ENCODE data around the gene HSCB. TPM values are rescaled to one million over a fixed set of nuclear protein-coding genes. Genes with fewer than 3 reads are reported as not detected.

The HSCB gene
- total RNA-seq, 2 experiments from 2014 or later = 12.7 to 13.3 TPM

DNA sequence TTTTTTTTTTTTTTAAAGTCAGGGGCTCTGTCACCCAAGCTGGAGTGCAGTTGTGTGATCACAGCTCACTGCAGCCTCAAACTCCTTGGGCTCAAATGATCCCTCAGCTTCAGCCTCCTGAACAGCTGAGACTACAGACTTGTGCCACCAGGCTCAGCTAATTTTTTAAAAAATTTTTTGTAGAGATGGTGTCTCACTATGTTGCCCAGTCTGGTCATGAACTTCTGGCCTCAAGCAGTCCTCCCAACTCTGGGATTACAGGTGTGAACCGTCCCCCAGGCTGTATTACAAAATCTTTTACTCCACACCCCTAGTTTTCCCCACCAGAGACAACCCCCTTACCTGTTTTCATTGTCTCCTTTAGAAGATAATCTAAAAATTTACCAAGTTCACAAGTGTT is 32.5 kb downstream of the HSCB start:
- H3K4me1 Mint-ChIP-seq (ENCODE audit: low read depth) = peaks cover 37% of the 10 kb centered on the region
- peak overlapping the region; percentile 9 for H3K27ac Mint-ChIP-seq
- intact Hi-C loops (cut with micrococcal nuclease) = loop anchor here (5.0 kb wide), 2 partner anchors 102 to 183 kb away; no protein-coding TSS in a partner anchor
- H3K9me3 Mint-ChIP-seq = no peaks in the 10 kb centered on the region
- peaks cover 19% of the 10 kb centered on the region for H3K36me3 Mint-ChIP-seq (ENCODE audit: low read depth)
- no peak for DNase-seq
- H3K4me3 Mint-ChIP-seq = peak overlapping the region; percentile 34
- CTCF ChIA-PET = interaction anchor here (1.2 to 1.5 kb wide), 2 partner anchors 10 to 19 kb away, joined by 3 read pairs; no protein-coding TSS in a partner anchor
- H3K27me3 Mint-ChIP-seq (ENCODE audit: low read depth) = no peaks in the 10 kb centered on the region

DNA sequence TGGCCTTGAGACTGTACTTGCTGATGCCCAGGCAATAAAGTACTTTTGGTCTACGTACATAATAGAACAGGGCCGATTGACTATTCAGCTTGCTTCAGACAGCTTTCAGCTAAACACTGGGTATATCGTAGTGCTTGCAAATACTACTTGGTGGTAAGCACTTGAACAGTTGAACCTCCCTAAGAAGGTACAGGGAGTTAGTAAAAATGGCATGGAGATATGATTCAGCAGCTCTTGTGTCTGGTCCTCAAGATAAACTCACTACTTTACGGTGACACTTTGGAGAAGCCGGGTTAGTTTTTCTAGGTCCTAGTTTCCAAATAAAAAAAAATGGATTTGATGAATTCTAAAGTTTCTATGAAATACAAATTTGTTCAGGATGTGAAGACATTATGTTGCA is 38.0 kb downstream of the HSCB start:
- intact Hi-C loops (cut with micrococcal nuclease) = no loop called here
- Mint-ChIP-seq H3K4me1 (ENCODE audit: low read depth) (peaks cover 30% of the 10 kb centered on the region), H3K27ac (no peak overlapping the region), H3K4me3 (no peak overlapping the region), H3K27me3 (ENCODE audit: low read depth) (no peaks in the 10 kb centered on the region), H3K9me3 (no peaks in the 10 kb centered on the region), H3K36me3 (ENCODE audit: low read depth) (peaks cover 26% of the 10 kb centered on the region)
- DNase-seq = no peak
- CTCF ChIA-PET = interaction anchor here (0.9 kb wide), 1 partner anchor 23 kb away, joined by 3 read pairs; no protein-coding TSS in a partner anchor

- no peak for DNase-seq
- H3K27me3 Mint-ChIP-seq (ENCODE audit: low read depth) = no peaks in the 10 kb centered on the region
- H3K4me3 Mint-ChIP-seq = no peak overlapping the region
- no peak overlapping the region for H3K27ac Mint-ChIP-seq
- CTCF ChIA-PET = interaction anchor here (1.1 to 1.2 kb wide), 2 partner anchors 8 to 48 kb away, joined by 3 to 4 read pairs; partner anchors contain the start of gene CCDC117
- intact Hi-C loops (cut with micrococcal nuclease) = no loop called here
- H3K4me1 Mint-ChIP-seq (ENCODE audit: low read depth) = peaks cover 27% of the 10 kb centered on the region
- no peaks in the 10 kb centered on the region for H3K9me3 Mint-ChIP-seq
- H3K36me3 Mint-ChIP-seq (ENCODE audit: low read depth) = peaks cover 28% of the 10 kb centered on the region
Observed at GRCh38 chr22:28780296-28780695, 38.5 kb downstream of the HSCB start.

DNA sequence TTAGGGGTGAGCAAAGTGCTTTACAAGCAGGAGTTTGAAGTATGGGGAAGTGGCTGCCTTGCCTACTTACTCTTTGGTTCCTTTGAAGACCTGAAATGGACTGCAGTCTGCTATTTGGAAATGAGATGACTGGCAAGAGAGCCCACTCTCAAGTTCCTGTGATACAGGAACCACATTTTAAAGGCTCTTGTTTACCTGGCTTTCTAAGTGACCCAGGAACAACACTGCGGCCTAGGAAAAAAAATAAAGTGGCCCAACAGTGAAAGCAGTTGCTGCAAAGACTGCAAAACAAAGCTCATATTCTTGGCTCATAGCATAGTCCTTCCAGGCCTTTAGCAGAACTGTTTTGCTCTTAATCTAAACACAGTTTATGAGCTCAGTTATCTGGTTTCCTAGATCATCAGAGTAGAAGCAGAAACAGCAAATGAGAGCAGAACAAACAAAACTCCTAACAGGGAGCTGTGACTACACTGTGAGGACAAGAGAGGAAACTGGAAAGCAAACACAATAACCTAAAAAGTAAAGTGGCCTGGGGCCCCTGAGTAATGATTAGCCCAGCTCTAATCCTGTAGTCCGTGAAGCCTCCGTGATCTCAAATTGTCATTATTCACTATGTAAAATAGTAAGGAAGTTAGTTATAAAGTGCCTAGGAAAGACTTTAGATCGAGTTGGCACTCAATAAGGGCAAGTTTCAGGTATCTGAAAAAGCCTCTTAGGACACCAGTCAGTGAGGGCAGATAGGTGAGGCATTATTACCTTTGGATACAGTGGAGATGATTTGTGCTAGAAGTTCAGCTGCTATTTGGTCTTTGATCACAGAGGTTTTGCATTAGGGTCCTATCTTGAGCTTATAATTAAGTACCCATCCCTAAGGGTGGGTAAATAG is 42.2 kb downstream of the HSCB start:
- peaks cover 7% of the 10 kb centered on the region for H3K4me1 Mint-ChIP-seq (ENCODE audit: low read depth)
- intact Hi-C loops (cut with micrococcal nuclease) = no loop called here
- H3K4me3 Mint-ChIP-seq = no peak overlapping the region
- H3K27ac Mint-ChIP-seq = no peak overlapping the region
- no peak for DNase-seq
- peaks cover 28% of the 10 kb centered on the region for H3K36me3 Mint-ChIP-seq (ENCODE audit: low read depth)
- H3K9me3 Mint-ChIP-seq = no peaks in the 10 kb centered on the region
- CTCF ChIA-PET = no interaction called here
- no peaks in the 10 kb centered on the region for H3K27me3 Mint-ChIP-seq (ENCODE audit: low read depth)

- peaks cover 25% of the 10 kb centered on the region for H3K36me3 Mint-ChIP-seq (ENCODE audit: low read depth)
Observed at GRCh38 chr22:28788601-28789000, 46.8 kb downstream of the HSCB start.

GRCh38 chr22:28791124-28791523 is 49.3 kb downstream of the HSCB start:
- Mint-ChIP-seq H3K4me3 (no peak overlapping the region), H3K9me3 (no peaks in the 10 kb centered on the region), H3K27ac (no peak overlapping the region), H3K27me3 (ENCODE audit: low read depth) (no peaks in the 10 kb centered on the region), H3K4me1 (ENCODE audit: low read depth) (peaks cover 34% of the 10 kb centered on the region), H3K36me3 (ENCODE audit: low read depth) (peaks cover 32% of the 10 kb centered on the region)
- DNase-seq = no peak
- CTCF ChIA-PET = interaction anchor here (0.6 to 4.5 kb wide), 7 partner anchors 10 to 119 kb away, joined by 3 to 31 read pairs (median 3); partner anchors contain the start of gene XBP1
- intact Hi-C loops (cut with micrococcal nuclease) = no loop called here

More at GRCh38 chr22:28788601-28789000, 46.8 kb downstream of the HSCB start:
- intact Hi-C loops (cut with micrococcal nuclease) = no loop called here
- no peaks in the 10 kb centered on the region for H3K27me3 Mint-ChIP-seq (ENCODE audit: low read depth)
- H3K4me3 Mint-ChIP-seq = no peak overlapping the region
- CTCF ChIA-PET = interaction anchor here (0.5 to 4.5 kb wide), 4 partner anchors 40 to 607 kb away, joined by 3 to 31 read pairs (median 3); no protein-coding TSS in a partner anchor
- H3K27ac Mint-ChIP-seq = no peak overlapping the region
- H3K4me1 Mint-ChIP-seq (ENCODE audit: low read depth) = peaks cover 16% of the 10 kb centered on the region
- no peaks in the 10 kb centered on the region for H3K9me3 Mint-ChIP-seq
- no peak for DNase-seq

- H3K4me3 Mint-ChIP-seq = no peak overlapping the region
- H3K36me3 Mint-ChIP-seq (ENCODE audit: low read depth) = peaks cover 36% of the 10 kb centered on the region
- CTCF ChIA-PET = interaction anchor here (1.1 to 4.5 kb wide), 2 partner anchors 19 to 37 kb away, joined by 5 to 31 read pairs; no protein-coding TSS in a partner anchor
- no peak for DNase-seq
- intact Hi-C loops (cut with micrococcal nuclease) = no loop called here
- peaks cover 42% of the 10 kb centered on the region for H3K4me1 Mint-ChIP-seq (ENCODE audit: low read depth)
- no peaks in the 10 kb centered on the region for H3K27me3 Mint-ChIP-seq (ENCODE audit: low read depth)
- no peak overlapping the region for H3K27ac Mint-ChIP-seq
- no peaks in the 10 kb centered on the region for H3K9me3 Mint-ChIP-seq
Observed at GRCh38 chr22:28791841-28792490, 50.1 kb downstream of the HSCB start.

GRCh38 chr22:28792491-28793383 is 50.9 kb downstream of the HSCB start:
- Mint-ChIP-seq H3K27me3 (ENCODE audit: low read depth) (no peaks in the 10 kb centered on the region), H3K4me3 (no peak overlapping the region)
- intact Hi-C loops (cut with micrococcal nuclease) = no loop called here

DNA sequence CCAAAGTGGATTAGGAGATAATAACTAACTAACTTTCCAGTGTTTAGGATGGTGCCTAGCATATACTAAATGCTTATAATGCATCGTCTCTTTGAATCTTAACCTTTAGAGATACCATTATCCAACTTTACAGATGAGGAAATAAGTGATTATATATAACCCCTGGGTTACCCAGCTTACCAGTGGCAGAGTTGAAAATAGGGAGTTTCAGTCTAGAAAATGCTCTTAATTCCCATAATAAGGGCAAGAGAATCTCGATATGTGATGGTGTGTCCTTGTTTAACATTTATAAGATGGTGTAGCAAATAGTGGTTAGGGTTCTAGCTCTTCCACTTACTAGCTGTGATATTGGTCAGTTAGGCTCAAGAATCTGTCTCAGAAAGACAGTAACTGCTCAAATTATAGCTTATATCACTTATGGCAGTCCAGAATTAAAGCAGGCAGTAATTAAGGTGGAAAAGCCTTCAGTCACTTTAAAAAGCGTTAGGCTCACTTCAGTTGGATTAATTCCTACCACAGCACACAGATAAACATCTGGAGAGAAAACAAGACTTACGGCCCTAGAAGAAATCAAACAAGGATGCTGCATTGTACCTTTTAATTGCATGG is 52.2 kb downstream of the HSCB start:
- peak overlapping the region; percentile 17 for H3K27ac Mint-ChIP-seq
- no peaks in the 10 kb centered on the region for H3K9me3 Mint-ChIP-seq
- intact Hi-C loops (cut with micrococcal nuclease) = no loop called here
- peaks cover 60% of the 10 kb centered on the region for H3K4me1 Mint-ChIP-seq (ENCODE audit: low read depth)
- CTCF ChIA-PET = interaction anchor here (0.6 to 1.4 kb wide), 5 partner anchors 11 to 30 kb away, joined by 3 to 7 read pairs (median 3); no protein-coding TSS in a partner anchor
- no peak overlapping the region for H3K4me3 Mint-ChIP-seq
- H3K27me3 Mint-ChIP-seq (ENCODE audit: low read depth) = no peaks in the 10 kb centered on the region
- peaks cover 54% of the 10 kb centered on the region for H3K36me3 Mint-ChIP-seq (ENCODE audit: low read depth)
- DNase-seq = no peak

More at GRCh38 chr22:28792491-28793383, 50.9 kb downstream of the HSCB start:
- CTCF ChIA-PET = interaction anchor here (1.1 to 4.5 kb wide), 3 partner anchors 19 to 36 kb away, joined by 3 to 31 read pairs (median 5); no protein-coding TSS in a partner anchor
- Mint-ChIP-seq H3K4me1 (ENCODE audit: low read depth) (peaks cover 48% of the 10 kb centered on the region), H3K9me3 (no peaks in the 10 kb centered on the region), H3K36me3 (ENCODE audit: low read depth) (peaks cover 40% of the 10 kb centered on the region), H3K27ac (peak overlapping the region; percentile 70)
- DNase-seq = no peak

GRCh38 chr22:28795071-28795693 is 53.3 kb downstream of the HSCB start:
- H3K27ac Mint-ChIP-seq = peak overlapping the region; percentile 10
- DNase-seq = no peak
- H3K4me3 Mint-ChIP-seq = no peak overlapping the region
- H3K36me3 Mint-ChIP-seq (ENCODE audit: low read depth) = peaks cover 56% of the 10 kb centered on the region
- CTCF ChIA-PET = interaction anchor here (0.6 kb wide), 1 partner anchor 9 kb away, joined by 5 read pairs; no protein-coding TSS in a partner anchor
- intact Hi-C loops (cut with micrococcal nuclease) = no loop called here
- H3K4me1 Mint-ChIP-seq (ENCODE audit: low read depth) = peaks cover 57% of the 10 kb centered on the region
- no peaks in the 10 kb centered on the region for H3K9me3 Mint-ChIP-seq
- no peaks in the 10 kb centered on the region for H3K27me3 Mint-ChIP-seq (ENCODE audit: low read depth)
